ENCODE data around the gene ZNF335. TPM values are rescaled to one million over a fixed set of nuclear protein-coding genes. Genes with fewer than 3 reads are reported as not detected.
A peak's percentile ranks its signal among the peaks of the same experiment; 100 is the strongest.

The ZNF335 gene
- total and polyA plus RNA-seq, 2 of the 13 experiments (the other 11 are each of a cell fraction or from before 2014, with no cell fraction given): 9.7 to 13.7 TPM

GRCh38 chr20:45951925-45952834 is 19.8 kb downstream of the ZNF335 start:
- H3K36me3 ChIP-seq (replicated peaks in 1 of 2; ENCODE audit: control insufficient read depth in 1 of 2, insufficient read depth in 2 of 2, low read length in 2 of 2): peaks cover 36 to 62% of the 10 kb centered on the region in 2 experiments
- H3K27me3 ChIP-seq (ENCODE audit: control insufficient read depth in 1 of 2, insufficient read depth in 2 of 2, low read length in 2 of 2): no peaks in the 10 kb centered on the region
- BruUV-seq (replicated peaks): no TSS peak
- no peak overlapping the region for H3K4me2 ChIP-seq (ENCODE audit: low read depth, low read length)
- H3K9ac ChIP-seq (ENCODE audit: insufficient read depth, low read depth, low read length): no peak overlapping the region
- H2AFZ ChIP-seq (ENCODE audit: low read length): no peak overlapping the region
- 95% methylated on average over 19 of the region's 19 CpGs for WGBS (ENCODE audit: low lambda C conversion rate)
- no peaks in the 10 kb centered on the region for H3K9me3 ChIP-seq (ENCODE audit: low read length)
- peaks cover 10% of the 10 kb centered on the region for H3K4me1 ChIP-seq (ENCODE audit: insufficient read depth, low read length)
- FAIRE-seq (no peak), ATAC-seq (peak; percentile 1; the same call in 1 of the 3 replicates), DNase-seq (ENCODE audit: low spot score) (no peak)
- in situ Hi-C loops (cut with HindIII; ENCODE audit: extremely low pct_ligation_motif_present, low pct_unique_long_range_greater_than_20kb): no loop called here
- no peak overlapping the region for H3K27ac ChIP-seq (ENCODE audit: extremely low read length, insufficient read depth, low read length)
- ChIA-PET CTCF (ENCODE audit: low intra/inter-chr PET ratio, low total read pairs) (no interaction called here), POLR2A (interaction anchor here (1.4 to 2.0 kb wide), 2 partner anchors 17 to 19 kb away, joined by 3 to 5 read pairs; no protein-coding TSS in a partner anchor)
- H4K20me1 ChIP-seq (ENCODE audit: insufficient read depth, low read length): no peaks in the 10 kb centered on the region
- intact Hi-C loops (cut with micrococcal nuclease; ENCODE audit: unreplicated experiment): no loop called here
- H3K79me2 ChIP-seq (ENCODE audit: insufficient read depth, low read length): no peaks in the 10 kb centered on the region
- H3K4me3 ChIP-seq (replicated peaks in 1 of 3; ENCODE audit: insufficient read depth in 1 of 3, low read depth in 2 of 3, low read length in 3 of 3): no peak overlapping the region
- no peak for TF ChIP-seq ELF4 (CRISPR knock-in tag; IDR thresholded peaks at IDR 0.05; ENCODE audit: borderline replicate concordance)
- TF ChIP-seq ZBTB10 (CRISPR knock-in tag; IDR thresholded peaks at IDR 0.05; ENCODE audit: borderline replicate concordance): no peak
- no peak for TF ChIP-seq ZNF362 (CRISPR knock-in tag; IDR thresholded peaks at IDR 0.05; ENCODE audit: borderline replicate concordance)
- no peak for TF ChIP-seq NFIC (IDR thresholded peaks at IDR 0.05; ENCODE audit: low read length)
- no peak for TF ChIP-seq GRHL1 (CRISPR knock-in tag; conservative IDR thresholded peaks at IDR 0.05)
- TF ChIP-seq ZNF354B (CRISPR knock-in tag; IDR thresholded peaks at IDR 0.05): no peak
- peak; percentile 42 for TF ChIP-seq AGO1 (IDR thresholded peaks at IDR 0.05; ENCODE audit: low read depth, low read length, poor library complexity, severe bottlenecking)
- TF ChIP-seq NR2F1 (CRISPR knock-in tag; IDR thresholded peaks at IDR 0.05): no peak
- TF ChIP-seq ARNTL (CRISPR knock-in tag; IDR thresholded peaks at IDR 0.05): no peak
- TF ChIP-seq AGO2 (optimal IDR thresholded peaks at IDR 0.05; ENCODE audit: low read depth, low read length): peak; percentile 84
- TF ChIP-seq ZNF513 (CRISPR knock-in tag; conservative IDR thresholded peaks at IDR 0.05): no peak
- no peak for TF ChIP-seq RFXAP (CRISPR knock-in tag; IDR thresholded peaks at IDR 0.05; ENCODE audit: borderline replicate concordance)
- TF ChIP-seq MXI1 (IDR thresholded peaks at IDR 0.05; ENCODE audit: borderline replicate concordance, low read depth, low read length): no peak
- no peak for TF ChIP-seq RBM39 (IDR thresholded peaks at IDR 0.05; ENCODE audit: low read depth, low read length, poor library complexity, severe bottlenecking)
- TF ChIP-seq ZBTB8A (CRISPR knock-in tag; IDR thresholded peaks at IDR 0.05; ENCODE audit: borderline replicate concordance, low read depth): no peak

All from HepG2 (cell line).